H1 (cell line): Measurements from ENCODE around the gene PGM2L1. TPM values are rescaled to one million over a fixed set of nuclear protein-coding genes. Genes with fewer than 3 reads are reported as not detected.

Experiments used
- BACH1 ChIP-seq: IDR thresholded peaks from 2 replicates; pipeline ENCODE4 v1.6.1; 2012; ENCODE audit warnings: low read length, improper control_type of control experiment
- CHD1 ChIP-seq: IDR thresholded peaks from 2 replicates; pipeline ENCODE4 v1.6.1; 2012; ENCODE audit warnings: low read depth, low read length, improper control_type of control experiment
- CHD2 ChIP-seq: IDR thresholded peaks from 2 replicates; pipeline ENCODE4 v1.6.1; 2012; ENCODE audit warnings: low read length, improper control_type of control experiment
- CHD7 ChIP-seq: fragments of 300-600 bp; sonication (generic); IDR thresholded peaks from 2 replicates; pipeline ENCODE4 v1.7.1; 2012; ENCODE audit warnings: low read length, moderate library complexity, mild to moderate bottlenecking, inconsistent platforms; ENCODE audit not compliant: insufficient replicate concordance
- CTBP2 ChIP-seq: IDR thresholded peaks from 2 replicates; pipeline ENCODE4 v1.7.0; 2011; ENCODE audit warnings: borderline replicate concordance, mild to moderate bottlenecking, moderate library complexity, mixed read lengths, low read length; ENCODE audit not compliant: insufficient read depth, insufficient read length
- EGR1 ChIP-seq: IDR thresholded peaks from 2 replicates; pipeline ENCODE4 v1.6.1; 2011; ENCODE audit warnings: low read depth, low read length, borderline replicate concordance
- EZH2 ChIP-seq: fragments of 200-600 bp; sonication (generic); IDR thresholded peaks from 2 replicates; pipeline ENCODE4 v1.7.1; 2012; ENCODE audit warnings: low read depth, mild to moderate bottlenecking, moderate library complexity, low read length, inconsistent platforms; ENCODE audit not compliant: severe bottlenecking
- KDM5A ChIP-seq: fragments of 200-600 bp; IDR thresholded peaks from 2 replicates; pipeline ENCODE4 v1.7.1; 2012; ENCODE audit warnings: mild to moderate bottlenecking, low read length, inconsistent platforms, mixed read lengths
- POU5F1 ChIP-seq: IDR thresholded peaks from 2 replicates; pipeline ENCODE4 v1.6.1; 2011; ENCODE audit warnings: low read depth, mild to moderate bottlenecking, low read length, moderate library complexity
- SIN3A ChIP-seq, 2 experiments: IDR thresholded peaks in 1 of 2; conservative IDR thresholded peaks in 1 of 2; 2 replicates each; pipeline ENCODE4 v1.6.1; 2011 to 2012; ENCODE audit warnings: low read length in 2 of 2, improper control_type of control experiment in 1 of 2, low read depth in 1 of 2, mild to moderate bottlenecking in 1 of 2
- SIRT6 ChIP-seq: IDR thresholded peaks from one replicate; pipeline ENCODE4 v1.7.1; 2012; ENCODE audit warnings: low read length, inconsistent platforms
- SP4 ChIP-seq: IDR thresholded peaks from 2 replicates; pipeline ENCODE4 v1.6.1; 2012; ENCODE audit warnings: low read length, inconsistent platforms
- SRF ChIP-seq: IDR thresholded peaks from 2 replicates; pipeline ENCODE4 v1.6.1; 2011; ENCODE audit warnings: mild to moderate bottlenecking, low read depth, low read length, moderate library complexity
- polyA plus RNA-seq, 7 experiments: library from polyadenylated mRNA; depleted of rRNA in 3 of 7; stranded (reverse) in 5 of 7; unstranded in 2 of 7; fragments of >200 nt in 5 of 7; fragments of 200-250 nt in 2 of 7; gene quantifications; 1 replicate in 5 of 7; 2 replicates in 1 of 7; 4 replicates in 1 of 7; pipeline versions ENCODE4 v1.2.1 to v1.2.3, GENCODE V29; 2011 to 2013; ENCODE audit warnings: missing spikeins in 2 of 7, mixed read lengths in 2 of 7
- total RNA-seq: library from RNA; stranded (reverse); fragmentation: NEBNext Ultra II Directional; extraction: Animal tissue kit (Norgen Biotek cat#: 25700); gene quantifications from 2 replicates; pipeline ENCODE4 v1.2.1, GENCODE V29; 2021

PGM2L1 gene
- total and polyA plus RNA-seq, 2 of the 8 experiments (the other 6 are each of a cell fraction or from before 2014, with no cell fraction given): 5.0 to 42.7 TPM

DNA sequence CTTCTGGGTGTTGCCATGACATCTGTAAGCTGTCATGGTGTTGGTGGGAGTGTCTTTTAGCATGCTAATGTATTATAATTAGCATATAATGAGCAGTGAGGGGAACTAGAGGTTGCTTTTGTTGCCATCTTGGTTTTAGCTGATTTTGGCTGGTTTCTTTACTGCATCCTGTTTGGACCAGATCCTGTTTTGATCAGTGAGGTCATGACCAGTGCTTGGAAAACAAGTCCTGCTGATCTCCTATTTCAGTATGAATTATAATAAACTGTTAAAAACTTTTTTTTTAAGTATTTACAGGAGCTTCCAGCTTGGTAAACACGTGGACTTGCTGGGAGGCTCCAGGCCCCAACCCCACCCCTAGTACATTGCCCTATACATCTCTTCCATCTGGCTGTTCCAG is 56.3 kb downstream of the PGM2L1 start (continued):
- TF ChIP-seq CHD7 (no peak), SIN3A (conservative IDR thresholded peaks at IDR 0.05 in 1 of 2, IDR thresholded peaks at IDR 0.05 in 1 of 2; ENCODE audit: low read depth in 1 of 2, low read length in 2 of 2) (no peak), SIRT6 (no peak), SP4 (no peak), CHD2 (no peak), CTBP2 (no peak), SRF (no peak), CHD1 (no peak), EZH2 (no peak), KDM5A (no peak), BACH1 (no peak), POU5F1 (no peak), EGR1 (no peak)
- TF ChIP-seq, all 59 proteins: peak for 0
